HG02678 (cell line): ENCODE results near the gene LRCH1.
A peak's percentile ranks its signal among the peaks of the same experiment; 100 is the strongest.

ENCODE experiments used
- ATAC-seq: cut with Tn5 transposase; IDR thresholded peaks from one replicate; pipeline ENCODE4 v1.9.1; 2021; ENCODE audit warnings: mild to moderate bottlenecking, moderate library complexity; ENCODE audit not compliant: unreplicated experiment

LRCH1 gene

GRCh38 chr13:46561691-46562090 lies 8.7 kb downstream of the LRCH1 start:
- ATAC-seq, result no peak

DNA sequence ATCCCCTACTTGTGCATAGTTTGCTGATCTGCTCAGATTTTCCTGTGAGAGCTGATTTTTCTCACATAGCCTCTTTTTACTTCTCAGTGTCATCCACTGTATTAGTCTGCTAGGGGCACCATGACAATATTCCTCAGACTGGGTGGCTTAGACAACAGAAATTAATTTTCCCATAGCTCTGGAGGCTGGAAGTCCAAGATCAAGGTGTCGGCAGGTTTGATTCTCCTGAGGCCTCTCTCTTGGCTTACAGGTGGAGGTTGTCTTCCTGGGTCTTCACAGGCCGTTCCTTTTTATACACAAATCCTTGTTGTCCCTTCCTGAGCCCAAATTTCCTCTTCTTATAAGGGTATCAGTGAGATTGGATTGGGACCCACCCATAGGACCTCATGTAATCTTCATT lies 9.2 kb downstream of the LRCH1 start:
- ATAC-seq, result no peak

GRCh38 chr13:46562581-46562980 lies 9.6 kb downstream of the LRCH1 start:
- no peak for ATAC-seq

DNA sequence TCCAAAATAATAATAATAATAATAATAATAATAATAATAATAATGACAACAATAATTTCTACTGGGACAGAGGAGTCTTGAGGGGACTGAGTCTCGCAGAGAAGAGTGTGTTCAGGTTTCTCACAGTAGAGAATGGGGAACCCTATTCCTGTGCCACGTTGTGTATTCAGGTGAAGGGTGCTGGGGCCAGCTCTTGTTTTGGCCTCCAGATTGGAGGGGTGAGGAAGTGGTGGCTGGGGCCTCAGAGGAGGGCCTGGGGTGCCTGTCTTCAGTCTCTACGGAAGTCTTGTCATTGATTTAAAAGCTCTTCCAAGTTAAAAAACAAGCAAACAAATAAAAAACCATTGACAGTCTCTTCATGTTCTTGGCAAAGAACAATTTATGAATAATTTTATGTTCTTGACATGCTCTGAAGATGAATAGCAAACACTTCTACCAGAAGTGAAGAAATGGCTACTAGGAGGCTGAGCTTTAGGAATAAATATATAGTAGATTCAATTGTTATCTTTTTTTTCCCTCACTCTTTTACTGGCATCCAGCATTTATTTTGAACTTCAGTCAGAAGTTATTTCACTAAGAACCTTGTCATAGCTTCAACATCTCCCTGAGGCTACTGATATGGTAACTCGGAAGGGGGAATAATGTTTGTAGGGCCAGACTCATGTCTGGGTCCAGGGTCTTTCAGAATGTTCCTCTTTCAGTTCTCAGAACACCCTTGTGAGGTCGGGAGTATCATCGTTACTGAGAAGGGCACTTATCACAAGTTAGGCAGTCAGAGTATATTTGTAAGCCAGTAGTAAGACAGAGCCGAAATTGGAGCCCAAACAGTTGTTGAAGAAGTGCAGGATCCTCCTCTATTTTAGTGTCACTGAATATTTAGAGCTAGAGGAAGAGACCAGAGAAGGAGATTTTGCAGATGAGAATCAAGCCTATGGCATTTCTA lies 13.1 kb downstream of the LRCH1 start:
- ATAC-seq, result peak; percentile 78

DNA sequence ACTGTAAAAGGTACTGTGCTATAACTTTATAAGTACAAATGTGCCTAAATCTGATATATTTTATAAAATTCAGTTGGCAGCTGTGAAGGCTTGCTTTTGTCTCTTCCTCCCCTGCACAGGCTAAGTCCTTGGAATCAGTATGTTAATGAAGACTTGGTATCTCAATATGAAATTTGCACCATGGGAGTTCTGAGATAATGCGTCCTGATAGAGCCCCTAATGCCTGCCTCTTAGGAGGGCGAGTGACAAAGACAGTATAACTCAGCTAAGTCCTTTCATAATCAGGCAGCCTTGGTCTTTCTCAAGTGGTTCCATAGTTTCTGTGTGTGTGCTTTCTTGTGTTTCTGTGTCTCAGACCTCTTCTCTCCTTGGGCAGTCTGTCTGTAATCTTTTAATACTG lies 14.7 kb downstream of the LRCH1 start:
- no peak for ATAC-seq

DNA sequence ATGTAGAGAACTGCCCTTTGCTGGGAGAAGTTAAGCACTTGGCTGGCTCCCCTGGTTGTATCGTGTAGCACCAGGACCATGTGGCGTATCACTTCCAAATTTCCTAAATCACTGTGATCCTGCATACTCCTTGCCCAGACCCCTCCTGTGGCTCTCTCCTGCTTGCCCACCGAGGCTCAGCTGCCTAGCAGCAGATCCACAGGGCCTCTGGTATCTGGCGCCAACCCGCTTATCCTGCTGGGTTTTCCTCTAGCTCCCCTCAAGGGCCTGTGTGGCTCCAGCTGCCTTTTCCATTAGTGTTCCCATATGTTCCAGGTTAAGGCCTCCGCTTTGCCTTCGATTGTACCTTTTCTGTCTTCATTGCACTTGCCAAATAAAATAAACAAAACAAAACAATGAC lies 16.5 kb downstream of the LRCH1 start:
- no peak for ATAC-seq

GRCh38 chr13:46570273-46570672 lies 17.3 kb downstream of the LRCH1 start:
- ATAC-seq, result no peak

DNA sequence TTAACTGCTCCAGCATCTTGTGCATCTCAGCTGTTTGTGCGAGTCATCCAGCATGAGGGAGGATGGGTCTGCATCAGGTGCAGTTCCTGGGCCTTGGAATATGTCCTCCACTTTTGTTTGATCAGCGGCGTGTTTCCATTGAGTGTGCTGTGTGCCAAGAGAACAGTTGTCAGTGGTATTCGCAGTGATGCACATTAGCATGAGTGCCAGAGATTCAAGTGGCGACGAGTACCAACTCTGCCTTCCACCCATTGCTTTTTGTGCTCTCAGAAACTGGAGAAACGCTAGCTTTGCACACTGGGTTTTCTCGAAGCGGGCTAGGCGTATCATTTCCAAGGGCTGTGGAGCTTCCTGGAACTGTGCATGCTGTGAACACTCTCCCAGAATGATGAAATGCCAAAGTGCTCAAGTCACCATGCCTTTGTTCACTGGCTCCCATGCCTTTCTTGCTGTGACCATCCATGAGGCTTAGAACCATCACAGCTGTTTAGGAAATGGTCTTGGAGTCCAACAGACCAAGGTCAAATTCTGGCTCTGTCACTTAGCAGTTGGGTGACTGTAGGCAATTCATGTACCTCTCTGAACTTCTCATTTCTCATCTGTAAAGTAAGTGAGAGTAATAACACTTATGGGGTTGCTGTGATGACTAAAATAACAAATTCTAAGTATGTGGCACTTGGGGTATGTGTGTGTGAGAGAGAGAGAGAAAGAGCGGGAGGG lies 18.4 kb downstream of the LRCH1 start:
- ATAC-seq, result peak; percentile 53

GRCh38 chr13:46571909-46572595 lies 19.1 kb downstream of the LRCH1 start:
- ATAC-seq, result no peak

GRCh38 chr13:46572752-46573431 lies 19.9 kb downstream of the LRCH1 start:
- peak; percentile 43 for ATAC-seq

DNA sequence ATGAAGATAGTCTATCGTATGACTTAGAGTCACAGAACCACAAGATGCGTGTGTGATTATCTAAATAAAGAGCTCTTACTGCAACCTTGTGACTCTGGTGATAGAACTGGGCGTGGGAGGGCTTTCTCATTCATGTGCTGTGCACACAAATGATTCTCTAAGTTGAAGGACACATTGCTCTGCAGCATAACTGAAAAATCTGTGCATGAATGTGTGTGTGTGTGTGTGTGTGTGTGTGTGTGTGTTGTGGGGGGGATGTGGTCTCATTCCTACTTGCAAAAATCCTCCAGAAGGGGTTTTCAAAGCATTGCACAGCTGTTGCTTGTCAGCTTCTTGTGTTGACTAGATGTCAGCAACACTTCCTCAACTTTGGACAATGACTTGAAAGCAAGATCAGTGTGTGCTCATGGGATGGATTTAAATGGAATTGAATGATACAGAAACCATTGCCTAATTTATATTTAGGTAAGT lies 22.4 kb downstream of the LRCH1 start:
- ATAC-seq, result peak; percentile 35

- no peak for ATAC-seq
Observed at GRCh38 chr13:46575818-46576221, 22.9 kb downstream of the LRCH1 start.

DNA sequence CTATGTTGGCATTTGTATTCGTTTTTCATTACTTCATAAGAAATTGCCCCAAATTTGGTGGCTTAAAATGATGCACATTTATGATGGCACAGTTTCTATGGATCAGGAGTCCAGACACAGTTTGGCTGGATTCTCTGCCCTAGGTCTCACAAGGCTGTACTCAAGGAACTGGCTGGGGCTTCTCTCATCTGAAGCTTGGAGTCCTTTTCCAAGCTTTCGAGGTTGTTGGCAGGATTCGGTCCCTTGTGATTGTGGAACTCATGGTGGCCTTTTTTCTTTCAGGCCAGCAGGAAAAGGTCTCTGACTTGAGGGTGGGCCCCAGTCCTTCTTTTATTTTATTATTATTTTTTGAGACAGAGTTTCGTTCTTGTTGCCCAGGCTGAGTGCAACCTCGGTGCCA lies 23.8 kb downstream of the LRCH1 start:
- no peak for ATAC-seq

- peak; percentile 15 for ATAC-seq
Observed at GRCh38 chr13:46577696-46578589, 25.0 kb downstream of the LRCH1 start.

DNA sequence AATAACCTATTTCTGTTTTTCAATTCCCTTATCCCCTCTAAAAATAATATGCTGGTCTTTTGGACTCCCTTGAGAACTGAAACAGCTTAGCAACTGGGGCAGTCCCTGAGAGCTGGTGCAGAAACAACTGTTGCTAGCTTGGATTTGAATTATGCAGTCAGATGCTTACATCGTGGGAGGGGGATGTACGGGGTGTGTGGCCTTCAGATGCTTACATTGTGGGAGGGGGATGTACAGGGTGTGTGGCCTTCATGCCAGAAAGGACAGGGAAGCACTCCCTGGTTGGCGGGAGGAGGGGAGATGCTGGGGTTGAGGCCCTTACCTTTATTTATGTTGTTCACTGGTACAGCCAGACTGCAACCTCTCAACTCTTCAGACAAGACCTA lies 25.6 kb downstream of the LRCH1 start:
- peak; percentile 51 for ATAC-seq

DNA sequence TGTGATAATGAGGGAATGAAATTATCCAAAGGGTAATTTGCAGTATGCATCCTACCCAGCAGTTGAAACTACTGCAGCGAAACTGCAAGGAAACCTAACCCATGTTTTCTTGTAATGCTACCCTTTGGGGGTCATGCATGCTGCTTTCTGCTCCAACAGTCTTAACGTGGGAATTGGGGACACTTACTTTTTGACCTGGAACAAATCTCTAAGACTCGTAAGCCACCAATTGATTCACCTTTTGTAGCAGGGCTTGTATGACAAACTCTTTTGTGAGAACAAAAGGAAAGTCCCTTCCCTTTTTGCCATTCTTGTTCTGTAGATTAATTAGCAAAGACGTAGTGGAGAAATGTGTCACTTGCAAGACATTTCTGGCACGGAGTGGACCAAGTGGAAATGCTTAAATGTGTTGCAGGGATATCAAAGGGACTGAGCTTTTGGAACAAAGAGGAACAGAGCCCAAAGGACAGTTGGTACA lies 27.4 kb downstream of the LRCH1 start:
- ATAC-seq, result no peak

GRCh38 chr13:46582190-46582589 lies 29.2 kb downstream of the LRCH1 start:
- ATAC-seq, result no peak

DNA sequence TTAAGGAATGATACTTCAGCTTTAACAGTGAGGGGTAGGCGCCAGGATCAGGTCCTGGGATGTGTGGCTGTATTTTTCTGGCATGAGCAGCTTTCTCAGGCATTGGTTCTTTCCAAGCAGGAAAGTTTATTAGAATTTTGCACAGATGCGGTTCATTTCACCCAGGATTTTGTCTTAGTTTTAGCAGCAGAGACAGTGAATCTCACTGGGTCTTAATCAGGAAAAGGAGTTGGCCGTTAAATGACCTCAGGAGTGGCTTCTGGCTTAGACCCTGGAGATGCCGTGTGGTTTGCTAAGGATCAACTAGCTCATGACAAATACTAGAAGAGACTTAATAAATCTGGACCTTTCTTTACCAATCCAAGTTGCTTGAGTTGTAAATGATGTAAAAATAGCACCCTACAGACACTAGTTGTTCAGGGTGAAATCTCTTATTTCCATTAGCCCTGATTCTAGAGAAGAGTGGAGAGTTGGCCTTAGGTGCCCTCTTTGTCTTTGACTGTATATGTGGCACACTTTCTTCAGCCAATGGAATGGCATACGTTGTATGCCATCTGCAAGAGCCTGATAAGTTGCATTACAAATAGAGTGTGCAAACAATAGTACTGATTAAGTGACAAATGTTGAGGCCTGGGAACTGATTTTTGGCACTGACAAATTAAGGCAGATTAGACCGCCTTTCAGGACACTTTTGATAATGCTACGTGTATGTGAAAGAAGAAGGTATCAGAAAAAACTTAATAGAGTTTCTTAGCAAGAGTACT lies 34.0 kb downstream of the LRCH1 start:
- no peak for ATAC-seq
